GM12878 (cell line): ENCODE measurements around the gene TUBA8. TPM values are rescaled to one million over a fixed set of nuclear protein-coding genes. Genes with fewer than 3 reads are reported as not detected.

Source experiments
- ATAC-seq: fragments of 200-7000 bp; cut with Tn5 transposase; 3 replicates; pipeline ENCODE4 v1.9.1; 2020; ENCODE audit warnings: mild to moderate bottlenecking, moderate library complexity
- BruUV-seq: library from RNA; stranded (reverse); fragments of 400-500 nt; replicated peaks from 2 replicates; lab custom pipeline; 2021; lab: Mats Ljungman, UMichigan
- CTCF ChIA-PET: fragments of 300-600 bp; sonication (Branson Sonifier 250); formaldehyde crosslinking; extraction: SDS; loops from one replicate; lab custom pipeline; 2021; ENCODE audit warnings: inconsistent platforms; lab: Yijun Ruan, JAX
- POLR2A ChIA-PET: fragments of 350-600 bp; formaldehyde crosslinking; extraction: SDS; loops from one replicate; lab custom pipeline; 2021; ENCODE audit warnings: inconsistent platforms; lab: Charles Lee
- RAD21 ChIA-PET: fragments of 300-600 bp; sonication (Branson Sonifier 250); formaldehyde crosslinking; loops from one replicate; lab custom pipeline; 2023; ENCODE audit warnings: antibody characterized with exemption; ENCODE audit not compliant: unreplicated experiment; lab: Charles Lee
- SMC1A ChIA-PET: fragments of 300-600 bp; sonication (Branson Sonifier 250); formaldehyde crosslinking; loops from one replicate; lab custom pipeline; 2023; ENCODE audit not compliant: unreplicated experiment, uncharacterized antibody; lab: Charles Lee
- DNase-seq: peaks from one replicate; pipeline ENCODE4 v3.0.0-alpha.2; 2011; ENCODE audit warnings: low read depth, low spot score
- FAIRE-seq: peaks from 3 replicates; lab custom pipeline; 2011; peaks lifted over from hg19 to GRCh38; lab: Jason Lieb, UNC
- H2AFZ ChIP-seq: 2 replicates; pipeline ENCODE4 v1.6.0; 2011; ENCODE audit warnings: low read depth, low read length, control low read depth; ENCODE audit not compliant: control insufficient read depth
- H3K27ac ChIP-seq: 2 replicates; pipeline ENCODE4 v1.5.1; 2011; ENCODE audit warnings: control low read depth; ENCODE audit not compliant: control insufficient read depth, insufficient read depth
- H3K27me3 ChIP-seq, 2 experiments: replicated peaks in 1 of 2; 2 replicates each; pipeline versions ENCODE4 v1.6.0 to v1.6.1; 2011; ENCODE audit warnings: low read length in 1 of 2; ENCODE audit not compliant: control insufficient read depth in 2 of 2, insufficient read depth in 2 of 2
- H3K36me3 ChIP-seq, 2 experiments: 2 replicates each; pipeline ENCODE4 v1.5.1; 2011; ENCODE audit warnings: low read length in 1 of 2; ENCODE audit not compliant: control insufficient read depth in 2 of 2, insufficient read depth in 2 of 2
- H3K4me1 ChIP-seq: 2 replicates; pipeline ENCODE4 v1.6.1; 2011; ENCODE audit warnings: mild to moderate bottlenecking, low read length, moderate library complexity, mixed read lengths; ENCODE audit not compliant: control insufficient read depth, insufficient read depth
- H3K4me2 ChIP-seq: 2 replicates; pipeline ENCODE4 v1.6.0; 2011; ENCODE audit warnings: control low read depth; ENCODE audit not compliant: control insufficient read depth, insufficient read depth
- H3K4me3 ChIP-seq: fragments of 200-600 bp; sonication (generic); 2 replicates; pipeline ENCODE4 v1.5.1; 2016
- H3K79me2 ChIP-seq: 2 replicates; pipeline ENCODE4 v1.6.0; 2011; ENCODE audit warnings: low read length; ENCODE audit not compliant: control insufficient read depth, insufficient read depth
- H3K9ac ChIP-seq: 2 replicates; pipeline ENCODE4 v1.8.0; 2011; ENCODE audit warnings: low read length, control low read depth, mixed read lengths; ENCODE audit not compliant: control insufficient read depth, insufficient read depth
- H3K9me3 ChIP-seq: replicated peaks from 3 replicates; pipeline ENCODE4 v1.5.1; 2011; ENCODE audit warnings: mild to moderate bottlenecking, low read length; ENCODE audit not compliant: control insufficient read depth, insufficient read depth
- H4K20me1 ChIP-seq: 2 replicates; pipeline ENCODE4 v1.6.0; 2011; ENCODE audit not compliant: control insufficient read depth, insufficient read depth
- E2F4 ChIP-seq: IDR thresholded peaks from 2 replicates; pipeline ENCODE4 v1.6.1; 2012; ENCODE audit warnings: low read depth, low read length, improper control_type of control experiment
- LARP7 ChIP-seq: fragments of 450-650 bp; IDR thresholded peaks from 2 replicates; pipeline ENCODE4 v1.6.1; 2017; ENCODE audit warnings: mild to moderate bottlenecking
- MEF2A ChIP-seq: IDR thresholded peaks from 2 replicates; pipeline ENCODE4 v1.6.1; 2011; ENCODE audit warnings: low read depth, mild to moderate bottlenecking, low read length, moderate library complexity; ENCODE audit not compliant: insufficient read depth
- POLR2A ChIP-seq: IDR thresholded peaks from 2 replicates; pipeline ENCODE4 v1.6.1; 2011; ENCODE audit warnings: low read depth, mild to moderate bottlenecking, low read length
- POLR2AphosphoS5 ChIP-seq: IDR thresholded peaks from 2 replicates; pipeline ENCODE4 v1.6.1; 2011; ENCODE audit warnings: mild to moderate bottlenecking, low read length, inconsistent platforms
- SIX5 ChIP-seq: IDR thresholded peaks from 2 replicates; pipeline ENCODE4 v1.6.1; 2011; ENCODE audit warnings: mild to moderate bottlenecking, low read depth, low read length, moderate library complexity; ENCODE audit not compliant: severe bottlenecking
- SMAD5 ChIP-seq: IDR thresholded peaks from 2 replicates; pipeline ENCODE4 v1.6.1; 2016; ENCODE audit warnings: antibody characterized with exemption, low read depth
- ZNF592 ChIP-seq: fragments of 450-650 bp; IDR thresholded peaks from 2 replicates; pipeline ENCODE4 v1.6.1; 2017; ENCODE audit warnings: mild to moderate bottlenecking, moderate library complexity
- whole genome bisulfite sequencing: methylation state at CpG from one replicate; pipeline ENCODE4 v1.1.6; 2016; ENCODE audit warnings: low lambda C conversion rate; ENCODE audit not compliant: insufficient replicate concordance, insufficient coverage; ENCODE audit errors: missing lambda C conversion rate; 5-methylcytosine and 5-hydroxymethylcytosine counted together
- in situ Hi-C: fragments of 300-500 bp; cut with MboI; formaldehyde crosslinking; loops from 9 replicates; pipeline ENCODE4 v1.14.3; 2018; ENCODE audit warnings: mixed read lengths
- intact Hi-C: fragments of 100-400 bp; cut with micrococcal nuclease; formaldehyde crosslinking; loops from one replicate; pipeline ENCODE4 v1.14.2; 2022; ENCODE audit not compliant: unreplicated experiment
- polyA plus RNA-seq, 11 experiments: library from polyadenylated mRNA; depleted of rRNA in 4 of 11; unstranded in 6 of 11; stranded (reverse) in 5 of 11; fragments of >200 nt; fragmentation: Nextera tagmentation in 4 of 11; fragmentation: Illumina TruSeq in 1 of 11; extraction: Ambion mirVana in 4 of 11; extraction: Trizol in 1 of 11; gene quantifications; 1 replicate in 1 of 11; 2 replicates in 10 of 11; pipeline versions ENCODE4 v1.2.1 to v1.2.3, GENCODE V29; 2011 to 2016; ENCODE audit warnings: inconsistent platforms in 2 of 11, missing spikeins in 2 of 11, low read depth in 1 of 11
- total RNA-seq, 4 experiments: library from RNA; depleted of rRNA in 3 of 4; stranded (reverse); fragments of >200 nt in 3 of 4; fragmentation: Illumina TruSeq in 1 of 4; extraction: Trizol in 1 of 4; gene quantifications; 2 replicates each; pipeline versions ENCODE4 v1.2.1 to v1.2.3, GENCODE V29; 2013 to 2021
- TF ChIP-seq, protein P1 (sequence below): IDR thresholded peaks from 2 replicates; pipeline ENCODE4 v1.6.1; 2012; ENCODE audit warnings: low read length, inconsistent platforms

TUBA8 gene
- total and polyA plus RNA-seq, 10 of the 15 experiments (the other 5 are each of a cell fraction or from before 2014, with no cell fraction given): 2.2 to 30.3 (median 21.0) TPM

DNA sequence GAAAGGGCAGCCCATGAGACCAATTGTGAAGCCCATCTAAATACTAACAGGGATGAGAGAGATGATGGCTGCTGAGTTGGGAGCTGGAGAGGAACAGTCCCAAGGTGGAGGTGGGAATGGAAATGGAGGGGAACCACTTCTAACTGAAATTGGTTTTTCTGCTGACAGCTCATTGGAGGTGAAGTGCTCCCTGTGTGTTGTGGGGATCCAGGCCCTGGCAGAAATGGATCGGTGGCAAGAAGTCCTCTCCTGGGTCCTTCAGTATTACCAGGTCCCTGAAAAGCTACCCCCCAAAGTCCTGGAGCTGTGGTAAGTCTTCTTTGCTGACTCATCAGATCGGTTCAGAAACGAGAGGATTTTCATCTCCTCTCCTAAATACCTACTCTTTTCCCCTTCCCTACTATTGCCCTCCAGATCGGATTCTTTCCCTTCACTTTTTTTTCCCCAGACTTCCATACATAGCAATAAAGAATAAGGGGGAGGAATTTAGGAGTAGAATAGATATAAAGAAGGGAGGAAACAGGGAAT is 30.8 kb upstream of the TUBA8 start:
- ChIA-PET CTCF (interaction anchor here (0.8 to 3.4 kb wide), 9 partner anchors 10 to 249 kb away, joined by 3 to 22 read pairs (median 4); partner anchors contain the start of gene USP18), POLR2A (interaction anchor here (0.6 to 1.9 kb wide), 3 partner anchors 12 to 323 kb away, joined by 3 to 10 read pairs (median 8); partner anchors contain the start of gene TUBA8), SMC1A (interaction anchor here (0.9 to 5.6 kb wide), 11 partner anchors 9 to 339 kb away, joined by 3 to 93 read pairs (median 5); partner anchors contain the start of gene USP18)
- no peaks in the 10 kb centered on the region; the same call in 2 of the 3 replicates for H3K9me3 ChIP-seq
- no peaks in the 10 kb centered on the region for H4K20me1 ChIP-seq
- peak overlapping the region; percentile 92 for H3K4me3 ChIP-seq
- TF ChIP-seq POLR2AphosphoS5: peak; percentile 36; the same call in 1 of the 2 replicates
- TF ChIP-seq SMAD5: no peak
- TF ChIP-seq, all 136 proteins: peak for 1
- H3K36me3 ChIP-seq: peaks cover 9 to 22% of the 10 kb centered on the region in 2 experiments
- H3K27ac ChIP-seq: peak overlapping the region; percentile 94
- no peaks in the 10 kb centered on the region for H3K4me1 ChIP-seq
- H3K79me2 ChIP-seq: peaks cover 72% of the 10 kb centered on the region
- DNase-seq: no peak
- H3K4me2 ChIP-seq: peak overlapping the region; percentile 62
- FAIRE-seq: no peak
- no peaks in the 10 kb centered on the region for H3K27me3 ChIP-seq
- no peak for ATAC-seq
- intact Hi-C loops (loop anchor here (5.0 to 10.0 kb wide), 3 partner anchors 65 to 522 kb away; no protein-coding TSS in a partner anchor), in situ Hi-C loops (no loop called here)
- H3K9ac ChIP-seq: peak overlapping the region; percentile 99
- no TSS peak for BruUV-seq
- WGBS: 88% methylated on average over 4 of the region's 4 CpGs
- H2AFZ ChIP-seq: no peak overlapping the region
- RAD21 ChIA-PET: interaction anchor here (0.7 to 4.9 kb wide), 9 partner anchors 9 to 373 kb away, joined by 3 to 32 read pairs (median 7); partner anchors contain the start of gene USP18

DNA sequence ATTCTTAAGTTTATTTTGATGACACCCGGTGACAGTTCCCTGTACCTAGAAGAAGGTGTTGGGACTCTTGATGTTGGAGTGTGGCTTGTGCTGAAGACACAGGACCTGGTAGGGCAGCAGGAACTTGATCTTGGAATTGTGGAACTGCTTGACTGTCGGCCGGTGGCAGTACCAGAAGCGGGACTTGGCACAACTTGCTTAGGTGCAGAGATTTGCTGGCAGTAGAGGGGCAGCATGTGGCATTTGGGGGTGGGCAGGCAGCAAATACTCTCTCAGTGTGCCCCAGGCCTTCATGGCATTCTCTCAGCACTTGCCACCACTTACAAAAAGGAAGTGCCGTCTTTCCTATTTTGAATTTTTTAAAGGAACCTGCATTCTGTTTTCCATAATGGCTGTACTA is 29.2 kb upstream of the TUBA8 start:
- Histone ChIP-seq H4K20me1 (no peaks in the 10 kb centered on the region), H3K79me2 (peaks cover 75% of the 10 kb centered on the region), H3K4me3 (peak overlapping the region; percentile 45; the same call in 1 of the 2 replicates), H3K27ac (peak overlapping the region; percentile 5; the same call in 1 of the 2 replicates), H3K27me3 (no peaks in the 10 kb centered on the region), H3K36me3 (peaks cover 13 to 32% of the 10 kb centered on the region in 2 experiments), H2AFZ (no peak overlapping the region), H3K9ac (no peak overlapping the region), H3K4me1 (no peaks in the 10 kb centered on the region), H3K9me3 (no peaks in the 10 kb centered on the region; the same call in 2 of the 3 replicates), H3K4me2 (peak overlapping the region; percentile 11; the same call in 1 of the 2 replicates)
- ChIA-PET POLR2A (no interaction called here), RAD21 (no interaction called here), SMC1A (interaction anchor here (0.9 kb wide), 1 partner anchor 31 kb away, joined by 4 read pairs; no protein-coding TSS in a partner anchor), CTCF (no interaction called here)
- FAIRE-seq: no peak
- no TSS peak for BruUV-seq
- DNase-seq: no peak
- no peak for ATAC-seq
- 95% methylated on average over 5 of the region's 5 CpGs for WGBS
- intact Hi-C loops: loop anchor here (10.0 kb wide), 1 partner anchor 63 kb away; no protein-coding TSS in a partner anchor
- in situ Hi-C loops: no loop called here
- TF ChIP-seq, protein P1, sequence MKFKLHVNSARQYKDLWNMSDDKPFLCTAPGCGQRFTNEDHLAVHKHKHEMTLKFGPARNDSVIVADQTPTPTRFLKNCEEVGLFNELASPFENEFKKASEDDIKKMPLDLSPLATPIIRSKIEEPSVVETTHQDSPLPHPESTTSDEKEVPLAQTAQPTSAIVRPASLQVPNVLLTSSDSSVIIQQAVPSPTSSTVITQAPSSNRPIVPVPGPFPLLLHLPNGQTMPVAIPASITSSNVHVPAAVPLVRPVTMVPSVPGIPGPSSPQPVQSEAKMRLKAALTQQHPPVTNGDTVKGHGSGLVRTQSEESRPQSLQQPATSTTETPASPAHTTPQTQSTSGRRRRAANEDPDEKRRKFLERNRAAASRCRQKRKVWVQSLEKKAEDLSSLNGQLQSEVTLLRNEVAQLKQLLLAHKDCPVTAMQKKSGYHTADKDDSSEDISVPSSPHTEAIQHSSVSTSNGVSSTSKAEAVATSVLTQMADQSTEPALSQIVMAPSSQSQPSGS: no peak
- TF ChIP-seq MEF2A: no peak
- no peak for TF ChIP-seq SIX5
- TF ChIP-seq ZNF592: no peak
- TF ChIP-seq POLR2A: no peak
- TF ChIP-seq LARP7: no peak
- no peak for TF ChIP-seq E2F4
